SU-DHL-6 (cell line): ENCODE data around the gene PTGR1.

Experiments
- CTCF ChIP-seq: fragments of 200-600 bp; sonication (generic); IDR thresholded peaks from one replicate; pipeline ENCODE4 v1.5.1; 2017; ENCODE audit warnings: antibody characterized with exemption, mild to moderate bottlenecking, low read length, moderate library complexity; ENCODE audit not compliant: insufficient read depth, poor library complexity, severe bottlenecking
- EZH2phosphoT487 ChIP-seq: fragments of 200-600 bp; sonication (generic), shearing (Covaris generic); conservative IDR thresholded peaks from 2 replicates; pipeline ENCODE4 v1.6.1; 2018; ENCODE audit warnings: mild to moderate bottlenecking, antibody characterized with exemption, low read length, moderate library complexity, mixed read lengths

- no peak for TF ChIP-seq EZH2phosphoT487
- no peak for TF ChIP-seq CTCF
Observed at GRCh38 chr9:111542497-111543254, 56.8 kb downstream of the PTGR1 start.
